T1000 (cell line): ENCODE results near the gene YOD1.
"Not testable (repeated sequence)": the region's sequence is repeated elsewhere in the genome, so short reads cannot be mapped to it uniquely, and the experiment has no call there.

Experiments used
- DNase-seq: peaks from one replicate; lab custom pipeline; 2025; ENCODE audit warnings: mixed read lengths; lab: John Stamatoyannopoulos, UW

YOD1 gene

GRCh38 chr1:207049054-207049453 lies 2.0 kb downstream of the YOD1 start:
- no peak for DNase-seq

- no peak for DNase-seq
Measured at GRCh38 chr1:207048041-207048440, 3.0 kb downstream of the YOD1 start.

DNA sequence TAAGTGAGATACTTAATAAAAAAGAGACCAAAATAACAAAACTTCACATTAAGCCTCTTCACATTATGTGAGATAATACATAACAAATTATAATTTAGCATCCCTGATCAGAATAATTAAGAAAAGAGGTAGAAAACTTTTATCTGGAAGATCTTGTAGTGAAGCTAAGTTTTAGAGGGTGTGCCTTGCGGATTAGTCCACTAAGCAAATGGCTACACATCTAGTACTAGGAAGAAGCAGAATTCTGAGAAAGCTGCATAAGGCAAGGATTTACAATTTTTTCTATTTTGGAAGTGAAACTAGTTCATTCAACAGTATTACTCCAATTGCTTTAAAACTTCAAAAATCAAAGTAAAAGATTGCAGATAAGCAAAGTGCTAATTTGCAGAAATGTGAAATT lies 3.5 kb downstream of the YOD1 start:
- DNase-seq = no peak

DNA sequence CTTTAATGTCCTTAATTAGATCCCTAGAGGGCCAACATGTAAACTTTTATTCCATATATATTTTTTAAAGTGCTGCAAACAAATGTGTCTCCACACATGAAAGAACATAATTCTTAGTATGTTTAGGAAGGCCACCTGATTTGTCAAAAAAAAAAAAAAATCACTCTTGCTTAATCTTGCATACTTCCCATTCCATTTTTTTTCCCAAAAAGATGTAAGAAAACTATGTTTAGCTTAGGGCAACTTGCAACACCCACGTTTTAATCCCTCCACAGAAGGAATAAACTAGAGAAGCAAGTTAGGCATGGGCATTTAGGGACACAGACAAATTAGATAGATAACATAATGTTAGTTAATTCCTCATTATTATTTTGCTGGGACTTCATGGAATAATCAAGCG lies 5.6 kb downstream of the YOD1 start:
- DNase-seq = no peak

DNA sequence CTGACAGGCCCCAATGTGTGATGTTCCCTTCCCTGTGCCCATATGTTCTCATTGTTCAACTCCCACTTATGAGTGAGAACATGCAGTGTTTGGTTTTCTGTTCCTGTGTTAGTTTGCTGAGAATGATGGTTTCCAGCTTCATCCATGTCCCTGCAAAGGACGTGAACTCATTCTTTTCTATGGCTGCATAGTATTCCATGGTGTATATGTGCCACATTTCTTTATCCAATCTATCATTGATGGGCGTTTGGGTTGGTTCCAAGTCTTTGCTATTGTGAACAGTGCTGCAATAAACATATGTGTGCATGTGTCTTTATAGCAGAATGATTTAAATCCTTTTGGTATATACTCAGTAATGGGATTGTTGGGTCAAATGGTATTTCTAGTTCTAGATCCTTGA lies 9.6 kb downstream of the YOD1 start:
- not testable (repeated sequence) for DNase-seq

DNA sequence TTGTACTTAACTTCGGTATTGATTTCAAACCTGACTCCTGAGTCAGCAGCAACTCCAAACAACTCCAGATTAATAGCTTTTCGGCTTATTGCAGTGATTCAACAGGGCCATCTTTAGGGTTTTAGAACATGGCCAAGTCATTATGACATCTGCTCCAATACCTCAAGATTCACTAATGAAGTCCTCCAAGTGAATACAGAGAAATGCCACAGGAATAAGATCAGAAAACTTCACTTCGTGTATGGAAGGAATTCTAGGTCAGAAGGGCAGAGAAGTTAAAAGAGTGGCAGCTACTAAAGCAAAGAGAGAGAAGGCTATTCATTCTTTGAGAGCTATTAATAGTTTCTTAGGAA lies 10.9 kb downstream of the YOD1 start:
- DNase-seq = no peak

- no peak for DNase-seq
Measured at GRCh38 chr1:207039380-207040180, 11.4 kb downstream of the YOD1 start.

- DNase-seq = no peak
Measured at GRCh38 chr1:207036865-207037264, 14.1 kb downstream of the YOD1 start.

DNA sequence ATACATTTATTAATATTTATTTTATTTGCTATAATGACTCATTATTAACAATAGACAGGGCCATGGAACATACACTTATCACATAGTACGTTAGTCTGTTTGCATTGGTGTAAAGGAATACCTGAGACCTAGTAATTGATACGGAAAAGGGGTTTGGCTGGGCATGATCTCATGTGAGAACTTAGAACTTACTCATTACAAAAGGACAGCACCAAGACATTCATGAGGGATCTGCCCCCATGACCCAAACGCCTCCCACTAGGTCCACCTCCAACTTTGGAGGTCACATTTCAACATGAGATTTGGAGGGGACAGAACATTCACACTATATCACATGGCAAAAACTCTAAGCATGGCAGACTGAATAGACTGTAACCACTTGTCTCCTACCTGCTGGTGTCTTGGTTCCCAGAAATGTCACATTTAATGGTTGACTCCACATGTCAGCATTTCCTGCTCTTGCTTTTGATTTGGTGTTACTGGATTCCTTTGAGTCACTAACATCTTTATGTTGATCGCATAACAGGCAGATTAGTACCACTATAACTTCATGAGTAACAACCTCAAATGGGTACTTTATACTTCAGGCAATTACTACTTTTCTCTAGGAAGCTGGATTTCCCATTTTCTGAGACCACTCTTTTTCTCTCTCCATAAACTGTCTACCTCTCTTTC lies 15.0 kb downstream of the YOD1 start:
- no peak for DNase-seq

GRCh38 chr1:207034998-207035397 lies 16.0 kb downstream of the YOD1 start:
- peak; percentile 24 for DNase-seq

- no peak for DNase-seq
Measured at GRCh38 chr1:207034208-207034607, 16.8 kb downstream of the YOD1 start.

DNA sequence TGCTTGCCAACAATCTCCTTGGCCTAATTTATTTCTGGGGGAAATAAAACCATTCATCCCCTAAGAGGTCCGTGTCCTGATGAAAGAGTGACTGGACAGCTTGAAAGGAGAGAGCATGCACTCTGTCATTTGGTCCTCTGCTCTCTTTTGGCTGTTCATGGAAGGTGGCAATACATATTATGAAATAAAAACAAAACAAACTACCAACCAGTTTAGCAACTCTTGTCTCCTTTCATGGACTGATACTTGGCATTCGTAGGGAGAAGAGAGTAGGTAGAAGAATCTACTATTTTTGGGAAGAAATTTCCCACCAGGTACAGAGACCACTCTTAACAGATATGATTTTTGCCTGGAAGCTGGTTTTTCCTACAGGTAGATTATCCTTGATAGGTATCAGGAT lies 17.7 kb downstream of the YOD1 start:
- no peak for DNase-seq

DNA sequence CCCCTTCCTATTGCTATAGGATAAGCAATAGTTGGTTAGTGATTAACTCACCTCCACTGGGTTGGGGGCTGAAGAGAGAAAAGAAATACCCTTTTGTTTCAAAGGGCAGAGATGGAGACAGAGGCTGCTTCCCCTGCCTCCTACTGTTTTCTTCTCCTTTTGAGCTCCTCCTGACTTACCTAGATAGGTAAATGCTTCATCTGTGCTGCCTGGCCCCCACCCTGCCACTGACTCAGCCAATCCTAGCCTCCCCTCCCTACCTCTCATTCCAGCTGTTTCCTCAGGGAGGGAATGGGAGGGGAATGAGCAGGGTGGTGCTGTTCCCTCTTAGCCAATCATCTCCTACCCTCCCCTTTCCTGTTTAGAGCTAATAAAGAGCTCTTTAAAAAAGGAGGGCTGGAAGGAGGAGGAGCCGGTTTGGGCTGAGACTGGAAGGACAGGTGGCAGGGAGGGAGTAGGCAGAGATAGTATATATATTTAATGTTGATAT lies 18.4 kb downstream of the YOD1 start, which contains the start of gene C1orf116:
TSS of gene C1orf116 (minus strand) at position 229 of the 490 bp plus-strand sequence. CDS start 5,158 bp downstream, outside the sequence.
- DNase-seq = no peak

- no peak for DNase-seq
Measured at GRCh38 chr1:207031632-207032264, 19.3 kb downstream of the YOD1 start.

DNA sequence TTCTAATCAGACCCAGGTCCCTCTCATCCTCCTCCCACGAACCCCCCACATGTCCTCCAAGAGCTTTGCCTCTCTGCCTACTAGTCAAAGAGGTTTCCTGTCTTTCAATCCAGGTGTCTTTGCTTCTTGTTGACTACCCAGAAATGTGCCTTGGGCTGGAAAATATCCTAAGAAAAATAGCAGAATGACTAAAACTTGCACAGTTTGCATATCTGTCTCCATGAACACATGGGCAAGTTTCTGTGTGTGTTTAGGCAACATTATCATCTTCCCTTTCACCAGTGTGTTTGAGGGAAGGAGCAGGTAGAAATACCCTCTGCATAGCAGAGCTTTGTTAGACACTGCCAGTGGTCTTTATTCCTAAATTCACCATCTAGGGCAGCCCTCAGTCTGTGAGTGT lies 20.0 kb downstream of the YOD1 start:
- no peak for DNase-seq

DNA sequence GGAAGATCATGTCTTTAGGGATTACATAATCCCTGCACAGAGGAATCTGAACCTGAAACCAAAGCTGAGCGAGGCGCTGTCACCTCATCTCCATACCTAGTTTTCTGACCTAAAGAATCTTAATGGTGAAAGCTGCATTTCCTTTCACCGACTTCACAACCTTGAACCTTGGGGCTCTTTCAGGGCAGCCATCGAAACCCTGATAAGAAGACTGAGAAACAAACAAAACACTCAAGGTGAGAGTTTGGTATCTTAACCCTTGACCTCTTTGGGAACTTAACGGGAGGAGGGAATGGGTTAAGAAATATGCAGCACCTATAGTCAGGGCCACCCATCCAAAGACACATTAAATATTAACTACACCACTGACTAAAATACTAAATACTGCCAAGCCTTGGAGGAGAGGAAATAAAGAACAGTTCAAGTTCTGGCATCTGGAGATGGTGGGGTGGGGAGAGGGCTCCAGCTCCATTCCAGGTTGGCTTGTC lies 20.4 kb downstream of the YOD1 start:
- DNase-seq = no peak

DNA sequence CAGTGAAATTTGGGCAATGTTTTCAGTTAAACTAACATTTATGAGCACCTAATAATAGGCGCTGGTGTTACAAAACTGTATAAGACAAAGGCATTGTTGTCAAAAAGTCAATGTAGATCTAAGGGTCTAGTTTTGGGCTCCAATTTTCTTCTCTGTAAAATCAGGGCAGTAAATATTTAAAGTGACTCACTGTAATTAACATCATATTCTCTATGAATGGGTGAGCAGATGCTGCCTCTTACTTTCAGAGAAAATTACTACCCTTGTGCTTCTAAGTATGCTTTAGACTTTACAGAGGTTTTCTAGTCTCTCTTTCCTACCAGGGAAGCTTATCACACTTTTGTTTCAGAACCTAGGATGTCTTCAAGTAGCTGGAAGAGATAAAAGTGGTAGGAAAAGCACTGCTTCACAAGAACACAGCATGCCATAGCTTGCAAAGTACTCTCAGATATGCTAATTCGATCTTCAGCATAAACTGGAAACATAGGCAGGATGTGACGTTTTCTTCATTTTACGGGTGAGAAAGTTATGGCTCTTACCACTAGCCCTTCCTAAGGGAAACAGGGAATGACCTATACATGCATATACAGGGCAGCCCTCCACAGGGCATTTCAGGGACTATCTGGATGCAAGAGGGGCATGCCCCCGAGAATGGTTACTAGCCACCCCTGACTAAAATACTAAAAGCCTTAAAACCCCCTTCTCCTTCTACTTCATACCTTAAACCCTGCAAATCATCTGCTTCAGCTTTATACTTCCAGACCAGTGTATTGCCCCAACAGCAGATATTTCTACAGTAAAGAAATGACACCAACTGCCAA lies 21.1 kb downstream of the YOD1 start:
- DNase-seq = no peak

GRCh38 chr1:207028884-207029650 lies 21.9 kb downstream of the YOD1 start:
- DNase-seq = no peak

DNA sequence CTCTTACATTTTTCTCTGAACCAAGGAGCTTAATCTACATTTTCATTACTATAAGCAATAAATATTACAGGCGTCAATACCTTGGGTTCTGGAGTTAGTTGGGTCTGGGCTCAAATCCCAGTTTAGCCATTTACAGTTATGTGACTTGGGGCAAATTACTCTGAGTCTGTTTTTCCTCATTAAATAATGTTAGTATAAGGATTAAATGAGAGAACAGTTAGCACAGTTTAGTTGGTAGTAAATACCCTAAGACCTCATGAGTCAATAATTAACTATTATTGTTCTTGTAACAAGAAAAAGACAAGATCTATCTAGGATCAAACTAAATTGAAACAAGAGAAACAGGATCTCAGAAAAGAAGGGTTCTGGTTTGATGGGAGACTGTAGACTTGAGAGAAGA lies 23.1 kb downstream of the YOD1 start:
- DNase-seq = no peak

- peak; percentile 12 for DNase-seq
Measured at GRCh38 chr1:207027206-207027777, 23.7 kb downstream of the YOD1 start.

- no peak for DNase-seq
Measured at GRCh38 chr1:207026104-207026534, 24.9 kb downstream of the YOD1 start.
